ENCODE data around the gene STAC.

DNA sequence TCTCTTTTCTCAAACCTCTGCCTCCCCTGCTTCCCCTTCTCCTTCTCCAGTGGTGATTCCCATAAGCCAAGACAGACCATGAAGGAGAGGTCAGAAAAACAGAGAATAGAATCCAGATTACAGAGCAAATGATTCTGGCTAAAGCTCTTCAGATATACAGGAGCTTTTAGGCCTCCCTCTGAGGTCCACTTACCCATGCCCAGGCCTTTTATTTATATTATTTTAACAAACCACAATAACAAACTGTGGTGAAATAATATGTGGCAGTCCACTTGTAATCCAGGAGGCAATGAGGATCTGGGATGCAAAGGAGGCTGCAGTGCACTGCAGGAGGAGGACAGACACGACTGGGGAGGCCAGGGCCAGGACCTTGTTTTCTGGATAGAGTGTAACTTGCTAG lies 104.1 kb downstream of the STAC start:
- TF ChIP-seq EZH2 (IDR thresholded peaks at IDR 0.05) = no peak
- TF ChIP-seq POLR2AphosphoS5 (IDR thresholded peaks at IDR 0.05; ENCODE audit: borderline replicate concordance, low read depth, low read length) = no peak
- TF ChIP-seq FOXP2 (optimal IDR thresholded peaks at IDR 0.05; ENCODE audit: control extremely low read depth, extremely low read length, insufficient read depth) = no peak

Measured in SK-N-MC (cell line).